HG02870 (cell line): ENCODE results near the gene RAPGEF4.
"Not testable (repeated sequence)": the region's sequence is repeated elsewhere in the genome, so short reads cannot be mapped to it uniquely, and the experiment has no call there.

Experiments
- ATAC-seq: cut with Tn5 transposase; IDR thresholded peaks from one replicate; pipeline ENCODE4 v1.9.1; 2021; ENCODE audit warnings: mild to moderate bottlenecking, moderate library complexity; ENCODE audit not compliant: unreplicated experiment

The RAPGEF4 gene

GRCh38 chr2:172770887-172771286 lies 35.2 kb downstream of the RAPGEF4 start:
- no peak for ATAC-seq

GRCh38 chr2:172772633-172773032 lies 37.0 kb downstream of the RAPGEF4 start:
- no peak for ATAC-seq

- no peak for ATAC-seq
These were observed 38.7 kb downstream of the RAPGEF4 start for GRCh38 chr2:172774302-172774701.

GRCh38 chr2:172775319-172775718 lies 39.7 kb downstream of the RAPGEF4 start:
- ATAC-seq: no peak

GRCh38 chr2:172777431-172777830 lies 41.8 kb downstream of the RAPGEF4 start:
- no peak for ATAC-seq

GRCh38 chr2:172782506-172783164 lies 47.0 kb downstream of the RAPGEF4 start:
- no peak for ATAC-seq

GRCh38 chr2:172783165-172783898 lies 47.7 kb downstream of the RAPGEF4 start:
- no peak for ATAC-seq

GRCh38 chr2:172788871-172789270 lies 53.2 kb downstream of the RAPGEF4 start:
- no peak for ATAC-seq

- ATAC-seq: no peak
These were observed 54.8 kb downstream of the RAPGEF4 start for GRCh38 chr2:172790404-172790803.

- no peak for ATAC-seq
These were observed 56.3 kb downstream of the RAPGEF4 start for GRCh38 chr2:172791953-172792352.

- no peak for ATAC-seq
These were observed 57.1 kb downstream of the RAPGEF4 start for GRCh38 chr2:172792711-172793110.

- not testable (repeated sequence) for ATAC-seq
These were observed 67.7 kb downstream of the RAPGEF4 start for GRCh38 chr2:172803308-172803707.

GRCh38 chr2:172804423-172804822 lies 68.8 kb downstream of the RAPGEF4 start:
- ATAC-seq: no peak

- no peak for ATAC-seq
These were observed 70.8 kb downstream of the RAPGEF4 start for GRCh38 chr2:172806493-172806892.

GRCh38 chr2:172806996-172807395 lies 71.4 kb downstream of the RAPGEF4 start:
- ATAC-seq: no peak

- ATAC-seq: no peak
These were observed 72.5 kb downstream of the RAPGEF4 start for GRCh38 chr2:172808156-172808555.

GRCh38 chr2:172811027-172811426 lies 75.4 kb downstream of the RAPGEF4 start:
- no peak for ATAC-seq

- no peak for ATAC-seq
These were observed 76.6 kb downstream of the RAPGEF4 start for GRCh38 chr2:172812158-172812744.

GRCh38 chr2:172813314-172813888 lies 77.8 kb downstream of the RAPGEF4 start:
- ATAC-seq: no peak

- no peak for ATAC-seq
These were observed 81.8 kb downstream of the RAPGEF4 start for GRCh38 chr2:172817411-172817810.

- no peak for ATAC-seq
These were observed 84.3 kb downstream of the RAPGEF4 start for GRCh38 chr2:172819943-172820342.
